RWPE1 (cell line): ENCODE measurements around the gene LRMDA.

Source experiments
- CTCF ChIA-PET: fragments of 350-600 bp; sonication (Branson Sonifier 250); formaldehyde crosslinking; extraction: SDS; loops from one replicate; lab custom pipeline; 2021; lab: Yijun Ruan, JAX
- POLR2A ChIA-PET: fragments of 400-600 bp; formaldehyde crosslinking; extraction: SDS; loops from one replicate; lab custom pipeline; 2020; ENCODE audit warnings: antibody characterized with exemption; ENCODE audit not compliant: low non-redundant PET; lab: Yijun Ruan, JAX
- DNase-seq: peaks from one replicate; pipeline ENCODE4 v3.0.0; 2012; ENCODE audit warnings: low spot score
- H3K27ac ChIP-seq: fragments of 450-650 bp; 2 replicates; pipeline ENCODE4 v1.5.1; 2017
- CTCF ChIP-seq: fragments of 450-650 bp; conservative IDR thresholded peaks from 2 replicates; pipeline ENCODE4 v1.5.1; 2017; ENCODE audit warnings: low read depth, mild to moderate bottlenecking

Gene LRMDA

GRCh38 chr10:75484717-75485116, 53.3 kb downstream of the LRMDA start:
- no peak for DNase-seq
- POLR2A ChIA-PET = interaction anchor here (0.6 kb wide), 1 partner anchor 9 kb away, joined by 3 read pairs; no protein-coding TSS in a partner anchor
- CTCF ChIA-PET = no interaction called here
- no peak for TF ChIP-seq CTCF
- no peak overlapping the region for H3K27ac ChIP-seq

- POLR2A ChIA-PET = no interaction called here
- TF ChIP-seq CTCF = no peak
- CTCF ChIA-PET = interaction anchor here (1.2 kb wide), 1 partner anchor 9 kb away, joined by 3 read pairs; no protein-coding TSS in a partner anchor
- no peak overlapping the region for H3K27ac ChIP-seq
- DNase-seq = no peak
Observed at GRCh38 chr10:75486591-75486990, 55.2 kb downstream of the LRMDA start.

- no peak for DNase-seq
- CTCF ChIA-PET = interaction anchor here (1.2 kb wide), 1 partner anchor 10 kb away, joined by 3 read pairs; no protein-coding TSS in a partner anchor
- H3K27ac ChIP-seq = no peak overlapping the region
- POLR2A ChIA-PET = no interaction called here
- no peak for TF ChIP-seq CTCF
Observed at GRCh38 chr10:75487087-75487754, 55.8 kb downstream of the LRMDA start.

- ChIA-PET POLR2A (no interaction called here), CTCF (interaction anchor here (0.5 kb wide), 1 partner anchor 142 kb away, joined by 5 read pairs; no protein-coding TSS in a partner anchor)
- DNase-seq = no peak
- no peak for TF ChIP-seq CTCF
- no peak overlapping the region for H3K27ac ChIP-seq
Observed at GRCh38 chr10:75487755-75488125, 56.3 kb downstream of the LRMDA start.

GRCh38 chr10:75492173-75492925, 60.9 kb downstream of the LRMDA start:
- POLR2A ChIA-PET = no interaction called here
- DNase-seq = no peak
- CTCF ChIA-PET = no interaction called here
- no peak overlapping the region for H3K27ac ChIP-seq
- no peak for TF ChIP-seq CTCF

- TF ChIP-seq CTCF = no peak
- no peak for DNase-seq
- no peak overlapping the region for H3K27ac ChIP-seq
- ChIA-PET CTCF (no interaction called here), POLR2A (interaction anchor here (0.6 kb wide), 1 partner anchor 8 kb away, joined by 3 read pairs; no protein-coding TSS in a partner anchor)
Observed at GRCh38 chr10:75493464-75493863, 62.0 kb downstream of the LRMDA start.
